ENCODE data around the gene SMIM43.
A peak's percentile ranks its signal among the peaks of the same experiment; 100 is the strongest.

Gene SMIM43

DNA sequence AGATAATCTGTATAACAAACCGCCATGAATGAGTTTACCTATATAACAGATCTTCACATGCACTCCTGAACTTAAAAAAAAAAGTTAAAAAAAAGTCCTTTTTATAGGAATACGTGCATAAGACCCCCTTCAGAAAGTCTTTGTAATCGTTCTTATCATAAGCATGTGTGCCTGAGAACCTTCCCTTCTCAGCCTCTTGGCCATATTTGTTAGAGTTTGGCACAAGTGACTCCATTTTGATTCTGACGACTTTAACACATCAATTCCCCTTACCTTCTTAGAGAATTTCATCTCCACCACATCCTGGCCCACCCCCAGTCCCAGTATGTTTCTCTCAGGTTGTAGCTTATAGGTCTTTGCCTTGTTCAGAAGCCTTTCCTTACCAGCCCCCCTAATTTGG, 52.2 kb downstream of the SMIM43 start:
- no peak for DNase-seq (ENCODE audit: low spot score)
- Histone ChIP-seq H3K4me3 (no peak overlapping the region), H3K27ac (no peak overlapping the region)
- TF ChIP-seq, protein P1, sequence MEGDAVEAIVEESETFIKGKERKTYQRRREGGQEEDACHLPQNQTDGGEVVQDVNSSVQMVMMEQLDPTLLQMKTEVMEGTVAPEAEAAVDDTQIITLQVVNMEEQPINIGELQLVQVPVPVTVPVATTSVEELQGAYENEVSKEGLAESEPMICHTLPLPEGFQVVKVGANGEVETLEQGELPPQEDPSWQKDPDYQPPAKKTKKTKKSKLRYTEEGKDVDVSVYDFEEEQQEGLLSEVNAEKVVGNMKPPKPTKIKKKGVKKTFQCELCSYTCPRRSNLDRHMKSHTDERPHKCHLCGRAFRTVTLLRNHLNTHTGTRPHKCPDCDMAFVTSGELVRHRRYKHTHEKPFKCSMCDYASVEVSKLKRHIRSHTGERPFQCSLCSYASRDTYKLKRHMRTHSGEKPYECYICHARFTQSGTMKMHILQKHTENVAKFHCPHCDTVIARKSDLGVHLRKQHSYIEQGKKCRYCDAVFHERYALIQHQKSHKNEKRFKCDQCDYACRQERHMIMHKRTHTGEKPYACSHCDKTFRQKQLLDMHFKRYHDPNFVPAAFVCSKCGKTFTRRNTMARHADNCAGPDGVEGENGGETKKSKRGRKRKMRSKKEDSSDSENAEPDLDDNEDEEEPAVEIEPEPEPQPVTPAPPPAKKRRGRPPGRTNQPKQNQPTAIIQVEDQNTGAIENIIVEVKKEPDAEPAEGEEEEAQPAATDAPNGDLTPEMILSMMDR (IDR thresholded peaks at IDR 0.05) = no peak

GRCh38 chr4:121712001-121712651, 52.8 kb downstream of the SMIM43 start:
- TF ChIP-seq, protein P1 (IDR thresholded peaks at IDR 0.05) = no peak

DNA sequence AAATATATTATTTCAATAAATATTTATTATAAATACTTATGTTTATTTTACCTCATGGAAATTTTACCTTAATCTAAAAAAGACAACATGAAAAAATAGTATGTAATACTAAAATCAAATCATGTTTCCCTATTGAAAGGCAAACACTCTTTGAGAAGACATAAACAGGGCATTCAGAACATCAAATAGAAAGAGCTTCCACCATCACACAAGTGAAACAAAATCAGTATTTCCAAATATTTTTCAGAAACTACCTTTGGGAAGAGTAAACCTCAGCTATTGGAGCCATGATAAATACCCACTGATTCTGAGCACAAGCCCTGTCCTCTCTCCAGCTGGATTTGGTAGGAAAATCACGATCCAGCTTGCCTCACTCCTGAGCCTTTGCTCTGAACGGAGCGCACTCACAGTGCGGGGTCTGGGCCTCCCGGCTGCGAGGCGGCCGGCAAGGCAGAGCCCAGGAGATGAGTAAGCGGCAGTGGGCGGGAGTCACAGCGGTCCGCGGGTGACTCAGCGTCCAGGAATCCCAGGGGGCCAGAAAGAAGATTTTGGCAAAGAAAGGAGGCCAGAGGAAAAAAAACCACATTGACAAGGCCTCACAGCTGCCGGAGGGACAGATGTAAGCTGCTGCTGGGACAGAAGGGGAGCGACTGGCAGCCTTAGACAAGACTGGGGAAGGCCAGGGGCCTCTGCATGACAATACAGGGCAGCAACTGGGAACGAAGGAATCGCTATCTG, 53.5 kb downstream of the SMIM43 start:
- TF ChIP-seq, protein P1 (IDR thresholded peaks at IDR 0.05) = no peak
- peak; percentile 92 for DNase-seq (ENCODE audit: low spot score)
- H3K4me3 ChIP-seq = peak overlapping the region; percentile 62
- peak overlapping the region; percentile 62 to 82 for H3K27ac ChIP-seq

More at GRCh38 chr4:121712001-121712651, 52.8 kb downstream of the SMIM43 start:
- DNase-seq (ENCODE audit: low spot score) = no peak
- Histone ChIP-seq H3K27ac (peak overlapping the region; percentile 62 to 82), H3K4me3 (peak overlapping the region; percentile 62)

- H3K27ac ChIP-seq = no peak overlapping the region
- TF ChIP-seq, protein P1 (IDR thresholded peaks at IDR 0.05) = no peak
- DNase-seq (ENCODE audit: low spot score) = no peak
- H3K4me3 ChIP-seq = no peak overlapping the region
Measured at GRCh38 chr4:121709766-121710405, 55.1 kb downstream of the SMIM43 start.
